Measurements from ENCODE around the gene CGB7.
"Not testable (repeated sequence)": the region's sequence is repeated elsewhere in the genome, so short reads cannot be mapped to it uniquely, and the experiment has no call there.

The CGB7 gene

GRCh38 chr19:49057636-49058234 lies at the start of gene CGB7:
TSS of gene CGB7 (minus strand) at chr19:49057749. CDS start at chr19:49055375, 2,374 bp downstream.
- DNase-seq (ENCODE audit: low read depth) = no peak

- peak; percentile 44 for DNase-seq (ENCODE audit: low read depth)
These were observed 49.1 kb upstream of the CGB7 start for GRCh38 chr19:49106648-49107135.

- DNase-seq (ENCODE audit: low read depth) = no peak
These were observed 46.8 kb upstream of the CGB7 start for GRCh38 chr19:49104229-49104864.

GRCh38 chr19:49103331-49104085 lies 46.0 kb upstream of the CGB7 start:
- DNase-seq (ENCODE audit: low read depth) = no peak

GRCh38 chr19:49102303-49102702 lies 44.8 kb upstream of the CGB7 start:
- no peak for DNase-seq (ENCODE audit: low read depth)

GRCh38 chr19:49101160-49101559 lies 43.6 kb upstream of the CGB7 start:
- DNase-seq (ENCODE audit: low read depth) = no peak

- no peak for DNase-seq (ENCODE audit: low read depth)
These were observed 41.2 kb upstream of the CGB7 start for GRCh38 chr19:49098795-49099194.

- DNase-seq (ENCODE audit: low read depth) = peak; percentile 49
These were observed 40.1 kb upstream of the CGB7 start for GRCh38 chr19:49097453-49098288.

- no peak for DNase-seq (ENCODE audit: low read depth)
These were observed 37.2 kb upstream of the CGB7 start for GRCh38 chr19:49094505-49095482.

GRCh38 chr19:49092686-49093085 lies 35.1 kb upstream of the CGB7 start:
- no peak for DNase-seq (ENCODE audit: low read depth)

GRCh38 chr19:49091391-49092038 lies 34.0 kb upstream of the CGB7 start:
- no peak for DNase-seq (ENCODE audit: low read depth)

GRCh38 chr19:49086296-49086695 lies 28.7 kb upstream of the CGB7 start:
- no peak for DNase-seq (ENCODE audit: low read depth)

GRCh38 chr19:49085868-49086232 lies 28.3 kb upstream of the CGB7 start:
- no peak for DNase-seq (ENCODE audit: low read depth)

- DNase-seq (ENCODE audit: low read depth) = peak; percentile 98
These were observed 27.7 kb upstream of the CGB7 start, which contains the start of gene SNRNP70 for GRCh38 chr19:49085020-49085867. TSS of gene SNRNP70 (plus strand) at chr19:49085451. CDS start at chr19:49086415, 964 bp downstream.

GRCh38 chr19:49084206-49085019 lies 26.9 kb upstream of the CGB7 start:
- no peak for DNase-seq (ENCODE audit: low read depth)

- DNase-seq (ENCODE audit: low read depth) = no peak
These were observed 23.7 kb upstream of the CGB7 start for GRCh38 chr19:49081273-49081672.

GRCh38 chr19:49080392-49080791 lies 22.8 kb upstream of the CGB7 start:
- DNase-seq (ENCODE audit: low read depth) = no peak

- DNase-seq (ENCODE audit: low read depth) = not testable (repeated sequence)
These were observed 17.3 kb upstream of the CGB7 start for GRCh38 chr19:49074869-49075268.

All from stimulated activated CD8-positive, alpha-beta memory T cell treated with anti-CD3 and anti-CD28 coated beads, Interleukin-4, amount 100 ng/mL, for 24 hours (primary cell).